Measurements from ENCODE around the gene YAF2.

Gene YAF2

DNA sequence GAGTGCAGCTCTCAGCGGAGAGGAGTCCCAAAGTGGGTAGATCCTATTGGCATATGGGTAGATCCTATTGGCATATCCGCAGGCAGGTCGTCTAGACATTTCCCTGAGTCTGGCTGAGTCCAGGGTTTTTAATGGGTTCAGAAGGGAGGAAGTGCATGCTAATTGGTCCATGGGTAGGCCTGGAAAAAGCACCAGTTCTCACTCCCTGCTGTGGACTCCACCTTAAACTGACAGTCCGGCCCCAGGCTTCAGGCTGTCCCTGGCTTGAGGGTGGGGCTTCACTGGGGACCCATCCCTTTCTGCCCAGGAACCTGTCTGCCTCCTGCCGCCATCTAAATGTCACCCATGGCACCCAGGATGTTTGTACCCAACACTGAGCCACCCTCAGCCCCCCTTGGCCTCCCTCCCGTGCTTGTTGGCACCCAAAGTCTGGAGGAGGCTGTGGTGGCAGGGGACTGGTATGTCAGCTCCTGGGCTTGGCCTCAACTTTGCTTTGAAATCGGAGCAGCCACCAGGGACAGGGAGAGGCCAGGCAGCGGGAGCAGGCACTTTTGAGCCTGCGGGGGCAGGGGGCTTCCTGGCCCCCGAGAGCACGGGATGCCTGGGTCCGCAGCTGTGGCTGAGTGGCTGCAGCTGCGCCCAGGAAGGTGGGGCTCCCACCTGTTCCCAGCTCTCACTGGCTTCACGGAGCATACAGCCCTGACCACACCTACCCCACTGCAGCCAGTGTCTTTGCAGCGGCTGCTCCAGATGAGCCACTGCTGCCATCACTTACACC lies 29.6 kb upstream of the YAF2 start:
- no peak for TF ChIP-seq CTCF (IDR thresholded peaks at IDR 0.05; ENCODE audit: low read depth, low read length)
- no peak for DNase-seq (ENCODE audit: extremely low read depth, low read depth)

DNA sequence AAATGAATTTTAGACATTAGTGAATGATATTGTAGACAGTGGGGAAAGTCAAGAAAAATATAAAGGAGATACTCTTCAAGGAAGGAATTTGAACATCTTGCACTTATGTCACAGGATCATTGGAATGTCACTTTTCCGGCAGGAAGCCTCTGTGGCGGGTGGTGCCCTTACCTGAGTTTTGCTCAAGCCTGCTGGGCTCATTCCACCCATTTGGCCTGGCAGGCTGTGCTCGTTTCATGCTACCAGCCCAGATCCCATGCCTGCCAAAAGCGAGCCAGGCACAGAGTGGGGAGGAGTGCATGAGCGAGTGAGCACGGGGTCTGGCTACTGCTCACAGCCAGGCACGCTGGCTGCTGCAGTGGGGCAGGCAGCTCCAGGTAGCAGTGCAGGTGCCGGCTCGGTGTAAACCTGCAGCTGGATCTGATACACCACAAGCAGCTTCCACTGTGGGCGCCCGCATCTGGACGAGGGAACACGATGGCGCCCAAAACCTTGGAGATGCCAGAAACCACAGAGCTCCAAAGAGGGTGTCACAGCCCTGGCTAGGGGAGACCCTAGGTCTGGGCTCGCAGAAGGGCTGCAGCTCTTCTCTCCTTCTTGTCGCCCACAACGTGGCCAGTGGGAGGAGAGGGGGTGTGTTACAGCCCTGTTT lies 28.7 kb upstream of the YAF2 start:
- no peak for TF ChIP-seq CTCF (IDR thresholded peaks at IDR 0.05; ENCODE audit: low read depth, low read length)
- DNase-seq (ENCODE audit: extremely low read depth, low read depth) = no peak

- TF ChIP-seq CTCF (IDR thresholded peaks at IDR 0.05; ENCODE audit: low read depth, low read length) = no peak
- DNase-seq (ENCODE audit: extremely low read depth, low read depth) = no peak
Measured at GRCh38 chr12:42262271-42262670, 24.2 kb upstream of the YAF2 start.

DNA sequence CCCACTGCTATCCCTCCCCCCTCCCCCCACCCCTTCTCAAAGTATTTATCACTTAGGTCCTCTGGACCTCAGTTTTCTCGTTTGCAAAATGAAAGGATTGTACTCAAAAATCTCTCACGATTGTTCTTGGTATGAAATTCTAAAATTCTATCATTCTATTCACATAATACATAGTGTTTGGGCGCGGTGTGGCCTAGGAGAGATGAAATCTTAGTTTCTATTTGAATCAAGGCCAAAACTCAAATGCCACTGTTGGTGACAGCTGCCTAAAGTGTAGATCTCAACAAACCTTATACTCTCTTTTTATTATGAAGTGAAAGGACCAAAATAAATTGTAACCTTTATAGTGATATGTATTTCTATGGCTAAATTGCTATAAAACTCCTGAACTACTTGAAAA lies 23.7 kb upstream of the YAF2 start:
- no peak for TF ChIP-seq CTCF (IDR thresholded peaks at IDR 0.05; ENCODE audit: low read depth, low read length)
- no peak for DNase-seq (ENCODE audit: extremely low read depth, low read depth)

DNA sequence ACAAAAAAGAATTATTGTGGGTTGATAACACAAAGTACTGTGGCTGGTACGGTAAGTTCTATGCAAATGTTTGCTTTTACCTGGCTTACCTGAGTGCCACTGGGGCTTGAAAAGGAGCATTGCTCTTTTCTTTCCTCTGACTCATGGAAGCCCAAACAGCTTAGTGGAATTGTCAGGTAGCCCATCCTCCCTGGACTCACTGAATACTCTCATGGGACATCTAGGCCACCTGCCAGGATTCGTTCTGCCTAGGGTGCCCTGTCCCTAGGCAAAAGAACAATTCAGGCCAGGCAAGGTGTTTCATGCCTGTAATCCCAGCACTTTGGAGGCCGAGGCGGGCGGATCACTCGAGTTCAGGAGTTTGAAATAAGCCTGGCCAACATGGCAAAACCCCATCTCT lies 22.5 kb upstream of the YAF2 start:
- DNase-seq (ENCODE audit: extremely low read depth, low read depth) = no peak
- TF ChIP-seq CTCF (IDR thresholded peaks at IDR 0.05; ENCODE audit: low read depth, low read length) = no peak

GRCh38 chr12:42259699-42260098 lies 21.7 kb upstream of the YAF2 start:
- no peak for DNase-seq (ENCODE audit: extremely low read depth, low read depth)
- no peak for TF ChIP-seq CTCF (IDR thresholded peaks at IDR 0.05; ENCODE audit: low read depth, low read length)

DNA sequence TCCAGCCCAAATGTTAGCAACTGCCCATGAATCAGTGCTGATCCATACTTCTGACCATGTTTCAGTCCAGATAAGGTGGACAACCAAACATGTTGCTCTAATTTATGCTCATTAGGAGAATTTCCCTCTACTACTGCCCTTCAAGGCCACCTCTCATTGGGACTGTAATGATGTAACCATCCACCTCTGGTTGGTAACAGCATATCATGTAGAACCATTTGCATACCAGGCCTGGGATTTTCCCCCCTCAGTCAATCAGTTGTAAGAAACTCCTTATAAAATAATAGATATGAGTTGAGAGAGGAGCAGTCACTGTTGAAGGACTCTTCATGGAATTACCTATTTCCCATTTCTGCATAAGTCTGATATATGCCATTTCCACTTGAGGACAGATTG lies 17.8 kb upstream of the YAF2 start:
- no peak for TF ChIP-seq CTCF (IDR thresholded peaks at IDR 0.05; ENCODE audit: low read depth, low read length)
- no peak for DNase-seq (ENCODE audit: extremely low read depth, low read depth)

Data from AG09319 (cell line).